GM12864 (cell line): ENCODE data around the gene GFAP.
A peak's percentile ranks its signal among the peaks of the same experiment; 100 is the strongest.

Source experiments
- DNase-seq: peaks from one replicate; pipeline ENCODE4 v3.0.0-alpha.2; 2011; ENCODE audit warnings: low read depth
- H3K4me3 ChIP-seq: 2 replicates; pipeline ENCODE4 v1.5.1; 2011; ENCODE audit warnings: mild to moderate bottlenecking, low read depth, low read length, control low read depth
- TF ChIP-seq, protein P1 (sequence below): IDR thresholded peaks from 2 replicates; pipeline ENCODE4 v1.5.1; 2011; ENCODE audit warnings: low read depth, mild to moderate bottlenecking, moderate library complexity, low read length, control low read depth, inconsistent platforms; ENCODE audit errors: missing control alignments

GFAP gene

DNA sequence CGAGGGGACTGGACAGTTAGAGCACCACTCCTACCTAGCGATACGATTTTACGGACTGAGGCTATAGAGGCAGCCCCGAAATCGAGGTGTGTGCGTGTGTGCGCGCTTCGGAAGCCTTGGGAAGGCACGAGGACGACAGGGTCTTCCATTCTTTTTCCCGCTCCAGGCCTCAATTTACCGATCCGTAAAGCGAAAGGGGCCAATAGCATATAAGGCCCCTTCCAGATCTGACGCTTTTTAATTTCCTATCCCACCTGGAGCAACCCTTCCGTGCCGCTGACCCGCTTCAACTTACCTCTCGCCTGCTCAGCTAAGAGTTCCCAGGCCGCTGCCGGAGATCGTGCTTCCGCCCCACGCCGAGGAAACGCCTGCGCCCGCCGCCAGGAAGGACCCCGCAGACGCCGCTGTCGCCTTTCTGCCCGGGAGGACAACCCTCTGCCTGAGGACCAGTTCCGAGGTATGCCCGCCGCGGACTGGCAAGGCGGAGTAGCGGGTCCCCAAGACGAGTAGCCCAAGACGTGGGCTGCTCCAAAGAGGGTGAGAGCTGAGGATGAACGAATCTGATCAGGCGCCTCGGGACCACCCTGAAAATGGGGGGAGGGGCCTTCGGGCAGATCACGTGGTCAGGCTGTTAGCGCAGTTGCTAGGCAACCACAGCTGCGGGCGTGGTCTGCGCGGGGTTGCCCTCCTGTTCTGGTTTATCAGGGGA is 16.1 kb downstream of the GFAP start, which contains the start of gene EFTUD2:
Gene EFTUD2, minus strand, starts transcription at position 372 of the 709 bp plus-strand sequence. CDS start 4,924 bp downstream, outside the sequence.
- TF ChIP-seq, protein P1, sequence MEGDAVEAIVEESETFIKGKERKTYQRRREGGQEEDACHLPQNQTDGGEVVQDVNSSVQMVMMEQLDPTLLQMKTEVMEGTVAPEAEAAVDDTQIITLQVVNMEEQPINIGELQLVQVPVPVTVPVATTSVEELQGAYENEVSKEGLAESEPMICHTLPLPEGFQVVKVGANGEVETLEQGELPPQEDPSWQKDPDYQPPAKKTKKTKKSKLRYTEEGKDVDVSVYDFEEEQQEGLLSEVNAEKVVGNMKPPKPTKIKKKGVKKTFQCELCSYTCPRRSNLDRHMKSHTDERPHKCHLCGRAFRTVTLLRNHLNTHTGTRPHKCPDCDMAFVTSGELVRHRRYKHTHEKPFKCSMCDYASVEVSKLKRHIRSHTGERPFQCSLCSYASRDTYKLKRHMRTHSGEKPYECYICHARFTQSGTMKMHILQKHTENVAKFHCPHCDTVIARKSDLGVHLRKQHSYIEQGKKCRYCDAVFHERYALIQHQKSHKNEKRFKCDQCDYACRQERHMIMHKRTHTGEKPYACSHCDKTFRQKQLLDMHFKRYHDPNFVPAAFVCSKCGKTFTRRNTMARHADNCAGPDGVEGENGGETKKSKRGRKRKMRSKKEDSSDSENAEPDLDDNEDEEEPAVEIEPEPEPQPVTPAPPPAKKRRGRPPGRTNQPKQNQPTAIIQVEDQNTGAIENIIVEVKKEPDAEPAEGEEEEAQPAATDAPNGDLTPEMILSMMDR, result no peak
- peak; percentile 63 for DNase-seq
- H3K4me3 ChIP-seq, result peak within 1 kb of the TSS; percentile 95

DNA sequence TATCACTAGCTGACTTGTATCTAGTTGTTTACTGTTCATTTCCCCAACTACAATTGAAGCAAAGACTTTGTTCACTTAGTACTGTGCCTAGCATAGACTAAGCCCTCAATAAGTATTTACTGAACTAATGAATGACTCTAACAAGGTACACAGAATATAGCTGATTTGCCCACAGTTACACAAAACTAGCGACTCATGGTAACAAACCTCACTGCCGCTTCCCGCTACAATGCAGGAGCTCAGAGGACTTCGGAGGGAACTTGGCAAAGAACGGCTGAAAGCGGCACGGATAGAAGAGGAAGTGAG is 16.6 kb downstream of the GFAP start:
- no peak for DNase-seq
- TF ChIP-seq, protein P1, result no peak
- peak overlapping the region; percentile 95 for H3K4me3 ChIP-seq

DNA sequence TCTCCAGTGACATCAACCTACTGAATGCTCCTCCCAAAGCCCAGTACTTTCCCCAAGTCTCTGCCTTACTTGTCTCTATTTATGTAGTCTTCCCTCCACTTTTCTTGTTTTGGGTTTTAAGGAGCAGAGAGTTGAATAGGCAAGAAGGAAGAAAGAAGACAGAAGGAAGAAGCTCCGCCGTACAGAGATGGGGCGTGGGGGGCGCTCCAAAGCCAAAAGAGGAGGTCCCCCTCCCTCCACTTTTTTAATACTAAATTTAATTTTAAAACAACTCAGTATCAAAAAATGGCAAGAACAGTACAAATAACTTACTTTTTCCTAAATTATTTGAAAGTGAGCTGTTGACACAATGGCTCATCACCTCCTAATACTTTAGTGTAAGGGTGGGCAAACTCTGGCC is 20.7 kb downstream of the GFAP start:
- no peak for DNase-seq
- TF ChIP-seq, protein P1, result no peak

DNA sequence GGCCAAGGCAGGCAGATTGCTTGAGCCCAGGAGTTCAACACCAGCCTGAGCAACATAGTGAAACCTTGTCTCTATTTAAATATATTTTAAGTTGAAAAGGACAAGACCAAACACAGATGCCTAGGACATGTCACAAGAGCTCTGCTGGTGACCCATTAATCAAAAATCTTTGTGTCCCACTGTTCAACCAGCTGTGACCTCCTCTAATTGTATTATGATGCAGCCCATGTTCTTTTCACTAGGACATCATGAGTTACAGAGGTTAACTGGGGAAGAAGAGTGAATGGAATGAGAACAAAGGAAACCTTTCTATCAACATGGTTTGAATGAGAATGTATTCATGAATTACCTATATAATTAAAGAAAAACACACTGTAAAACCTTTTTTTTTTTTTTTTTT is 23.1 kb downstream of the GFAP start:
- H3K4me3 ChIP-seq, result no peak overlapping the region
- TF ChIP-seq, protein P1, result no peak
- DNase-seq, result no peak

More for the DNA sequence above, 20.7 kb downstream of the GFAP start:
- H3K4me3 ChIP-seq, result no peak overlapping the region

DNA sequence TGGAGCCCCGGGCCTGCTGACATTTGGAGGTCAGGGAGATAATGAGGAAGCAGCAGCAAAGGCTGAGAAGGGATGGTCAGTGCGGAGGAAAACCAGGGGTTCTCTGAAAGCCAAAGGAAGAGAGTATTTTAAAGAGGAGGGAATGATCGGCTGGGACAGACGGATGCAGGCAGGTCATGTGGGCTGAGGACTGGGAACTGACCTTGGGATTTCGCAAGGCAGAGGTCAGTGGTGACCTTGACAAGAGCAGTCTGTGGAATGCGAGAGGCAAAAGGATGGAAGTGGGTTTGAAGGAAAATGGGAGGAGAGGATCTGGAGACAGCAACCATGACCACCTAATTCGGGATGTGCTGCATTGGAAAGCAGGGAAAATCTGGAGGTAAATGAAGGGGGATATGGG is 26.3 kb downstream of the GFAP start:
- DNase-seq, result no peak
- H3K4me3 ChIP-seq, result no peak overlapping the region
- TF ChIP-seq, protein P1, result no peak

DNA sequence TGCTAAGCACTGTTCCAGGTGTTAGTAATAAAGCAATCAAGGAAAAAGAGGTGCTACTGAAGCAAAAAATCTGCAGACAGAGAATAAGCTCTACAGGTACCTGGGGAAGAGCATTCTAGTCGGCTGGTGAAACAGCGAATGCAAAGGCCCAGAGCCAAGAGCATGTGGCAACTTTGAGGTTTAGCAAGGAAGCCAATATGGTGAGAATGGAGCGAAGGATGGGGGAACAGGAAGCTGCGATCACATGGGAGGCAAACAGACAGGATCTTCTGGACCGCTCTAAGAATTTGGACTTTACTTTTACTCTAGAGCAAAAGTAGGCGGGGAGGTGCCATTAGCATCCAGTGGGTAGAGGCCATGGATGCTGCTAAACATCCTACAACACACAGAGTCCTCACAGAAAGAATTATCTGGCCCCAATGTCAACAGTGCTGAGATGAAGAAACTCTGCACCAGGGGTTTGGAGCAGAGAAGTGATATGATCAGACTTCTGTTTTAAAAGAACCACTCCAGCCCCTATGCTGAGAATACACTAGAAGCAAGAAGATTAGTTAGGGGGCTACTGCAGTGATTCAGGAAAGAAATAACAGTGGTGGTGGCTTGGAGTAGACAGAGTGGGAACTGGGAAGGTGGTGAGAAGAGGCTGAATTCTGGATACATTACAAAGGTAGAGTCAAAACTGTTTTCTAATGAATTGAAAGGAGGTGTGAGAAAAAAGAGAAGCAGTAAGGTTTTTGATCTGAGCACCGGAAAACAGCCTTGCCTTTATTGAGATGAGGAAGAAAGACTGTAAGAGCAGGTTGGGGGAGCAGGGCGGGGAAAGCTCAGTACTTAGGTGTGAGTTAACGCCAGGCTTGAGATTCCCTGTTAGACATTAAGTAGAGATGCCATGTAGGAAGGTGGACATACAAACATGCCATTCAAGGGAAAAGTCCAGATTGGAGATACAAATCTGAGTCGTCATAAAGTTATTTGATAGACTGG is 27.0 kb downstream of the GFAP start:
- TF ChIP-seq, protein P1, result no peak
- no peak for DNase-seq
- H3K4me3 ChIP-seq, result no peak overlapping the region
